ENCODE measurements around the gene IARS2. TPM values are rescaled to one million over a fixed set of nuclear protein-coding genes. Genes with fewer than 3 reads are reported as not detected.
"Not testable (repeated sequence)": the region's sequence is repeated elsewhere in the genome, so short reads cannot be mapped to it uniquely, and the experiment has no call there.

IARS2 gene
- total and polyA plus RNA-seq, 7 donors = 44.1 to 92.6 (median 67.0) TPM

- Histone ChIP-seq H3K27me3 (ENCODE audit: insufficient read depth in 3 of 3, low read length in 2 of 3) (no peaks in the 10 kb centered on the region), H3K4me3 (no peak overlapping the region), H3K9me3 (no peaks in the 10 kb centered on the region), H3K4me1 (no peaks in the 10 kb centered on the region), H3K36me3 (ENCODE audit: insufficient read depth in 1 of 2, low read depth in 1 of 2) (peaks cover 6 to 95% of the 10 kb centered on the region in 2 donors), H3K27ac (no peak overlapping the region)
- ATAC-seq = peak; percentile 30 to 55 (median 40)
- 25 to 41% (median 28%) methylated on average over 3 of the region's 3 CpGs for WGBS, 3 donors
- no peak for TF ChIP-seq CTCF (IDR thresholded peaks at IDR 0.05)
- intact Hi-C loops (cut with DNase I) = no loop called here
- DNase-seq = no peak
Measured at GRCh38 chr1:220151454-220151853, 57.5 kb downstream of the IARS2 start.

DNA sequence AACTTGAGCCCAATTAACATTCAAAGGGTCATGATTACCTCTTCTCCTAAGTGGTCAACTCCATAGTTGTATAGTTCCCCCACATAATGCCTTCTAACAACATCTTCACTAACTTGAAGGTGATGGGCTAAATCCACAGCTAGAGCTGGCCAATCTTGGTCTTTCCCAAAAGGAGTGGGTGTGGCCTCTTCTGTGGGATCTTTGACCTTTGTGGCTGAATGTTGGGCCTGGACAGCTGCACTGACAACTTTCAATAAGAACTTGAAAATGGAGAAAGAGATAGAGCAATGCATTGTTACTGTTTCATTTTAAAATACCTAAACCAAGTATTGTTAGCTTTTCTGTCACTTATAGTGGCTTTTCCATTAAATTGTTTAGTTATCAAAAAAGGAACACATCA lies 59.2 kb downstream of the IARS2 start:
- Histone ChIP-seq H3K27me3 (ENCODE audit: insufficient read depth in 3 of 3, low read length in 2 of 3) (no peaks in the 10 kb centered on the region), H3K4me1 (no peaks in the 10 kb centered on the region), H3K36me3 (ENCODE audit: insufficient read depth in 1 of 2, low read depth in 1 of 2) (peaks cover 6 to 93% of the 10 kb centered on the region in 2 donors), H3K4me3 (no peak overlapping the region), H3K27ac (no peak overlapping the region), H3K9me3 (no peaks in the 10 kb centered on the region)
- ATAC-seq (no peak), DNase-seq (no peak)
- intact Hi-C loops (cut with DNase I) = no loop called here
- TF ChIP-seq CTCF (IDR thresholded peaks at IDR 0.05) = no peak

DNA sequence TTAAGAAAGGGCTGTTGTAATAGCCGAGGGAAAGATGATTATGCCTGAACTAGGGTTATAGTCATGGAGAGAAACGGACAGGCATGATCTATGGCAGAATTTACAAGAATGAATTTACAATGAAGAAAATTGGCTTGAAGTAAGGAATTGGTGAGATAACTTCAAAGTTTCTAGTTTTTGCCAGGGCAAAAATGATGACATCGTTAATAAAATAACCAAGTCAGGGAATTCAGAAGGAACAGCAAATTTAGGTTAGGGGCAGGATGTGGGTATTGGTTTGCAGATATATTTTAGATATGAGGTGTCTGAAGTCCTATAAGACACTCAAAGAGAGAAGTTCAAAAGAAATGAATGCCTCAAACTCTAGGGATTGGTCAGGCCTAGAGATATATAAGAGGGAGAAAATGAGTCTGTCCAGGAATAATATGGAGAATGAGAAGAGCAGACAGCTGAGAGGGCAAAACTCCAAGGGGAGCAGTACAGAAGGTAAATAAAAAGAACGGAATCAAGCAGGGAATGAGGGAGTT lies 62.8 kb downstream of the IARS2 start:
- 96 to 98% (median 97%) methylated on average over 4 of the region's 4 CpGs for WGBS, 3 donors
- ATAC-seq = no peak
- TF ChIP-seq CTCF (IDR thresholded peaks at IDR 0.05) = no peak
- Histone ChIP-seq H3K36me3 (ENCODE audit: insufficient read depth in 1 of 2, low read depth in 1 of 2) (peaks cover 10 to 94% of the 10 kb centered on the region in 2 donors), H3K4me3 (no peak overlapping the region), H3K4me1 (no peaks in the 10 kb centered on the region), H3K27ac (no peak overlapping the region), H3K27me3 (ENCODE audit: insufficient read depth in 3 of 3, low read length in 2 of 3) (no peaks in the 10 kb centered on the region), H3K9me3 (no peaks in the 10 kb centered on the region)
- intact Hi-C loops (cut with DNase I) = no loop called here
- no peak for DNase-seq

- H3K4me3 ChIP-seq = no peak overlapping the region
- no peaks in the 10 kb centered on the region for H3K4me1 ChIP-seq
- ATAC-seq (no peak), DNase-seq (no peak)
- H3K9me3 ChIP-seq = no peaks in the 10 kb centered on the region
- TF ChIP-seq CTCF (IDR thresholded peaks at IDR 0.05) = no peak
- no peak overlapping the region for H3K27ac ChIP-seq
- intact Hi-C loops (cut with DNase I) = no loop called here
- no peaks in the 10 kb centered on the region for H3K27me3 ChIP-seq (ENCODE audit: insufficient read depth in 3 of 3, low read length in 2 of 3)
- peaks cover 10 to 92% of the 10 kb centered on the region in 2 donors for H3K36me3 ChIP-seq (ENCODE audit: insufficient read depth in 1 of 2, low read depth in 1 of 2)
- 77 to 81% (median 78%) methylated on average over 2 of the region's 2 CpGs for WGBS, 3 donors
Measured at GRCh38 chr1:220157738-220158137, 63.8 kb downstream of the IARS2 start.

GRCh38 chr1:220158530-220158929 lies 64.6 kb downstream of the IARS2 start:
- H3K36me3 ChIP-seq (ENCODE audit: insufficient read depth in 1 of 2, low read depth in 1 of 2) = peaks cover 6 to 90% of the 10 kb centered on the region in 2 donors
- H3K9me3 ChIP-seq; H3K4me1 ChIP-seq; intact Hi-C loops (cut with DNase I); DNase-seq; ATAC-seq; H3K27ac ChIP-seq; H3K4me3 ChIP-seq; H3K27me3 ChIP-seq (ENCODE audit: insufficient read depth in 3 of 3, low read length in 2 of 3): not testable (repeated sequence)
- 95 to 99% (median 95%) methylated on average over 7 of the region's 7 CpGs for WGBS, 3 donors

Measured in psoas muscle (tissue), 8 donors.